ENCODE data around the gene LPIN3.

The LPIN3 gene

DNA sequence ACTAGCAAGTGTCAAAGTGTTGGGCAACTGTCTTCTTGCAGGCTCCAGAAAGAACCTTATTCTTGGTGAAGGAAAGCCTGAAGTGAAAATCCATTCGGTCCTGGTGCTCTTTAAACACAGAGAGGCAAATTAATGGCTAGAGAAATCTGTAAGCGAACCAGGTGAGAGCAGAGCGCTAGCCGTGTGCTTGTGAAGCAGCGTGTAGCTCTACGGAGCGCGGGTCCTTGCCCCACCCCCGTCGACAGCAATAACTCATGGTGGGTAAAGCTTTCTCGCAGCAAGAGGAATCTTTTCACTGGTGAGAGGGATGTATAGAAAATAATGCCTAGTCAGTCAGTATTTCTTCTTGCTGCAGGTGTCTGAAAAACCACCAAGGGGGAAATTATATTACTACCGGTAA, 63.0 kb downstream of the LPIN3 start:
- ChIA-PET POLR2A (no interaction called here), CTCF (interaction anchor here (0.9 to 1.1 kb wide), 2 partner anchors 13 to 24 kb away, joined by 3 to 4 read pairs; no protein-coding TSS in a partner anchor)
- H3K27me3 ChIP-seq (replicated peaks in 2 of 5; ENCODE audit: control insufficient read depth in 4 of 5, insufficient read depth in 5 of 5, low read length in 4 of 5): no peaks in the 10 kb centered on the region
- WGBS (ENCODE audit: insufficient coverage): 93% methylated on average over 11 of the region's 12 CpGs
- no peaks in the 10 kb centered on the region for H3K9me3 ChIP-seq (ENCODE audit: control extremely low read depth in 1 of 5, control insufficient read depth in 4 of 5, insufficient read depth in 2 of 5, low read depth in 1 of 5, low read length in 4 of 5)
- peaks cover 0 to 50% (median 30%) of the 10 kb centered on the region in 4 experiments for H3K36me3 ChIP-seq (ENCODE audit: control insufficient read depth in 4 of 4, insufficient read depth in 4 of 4, low read length in 3 of 4)
- H3K4me3 ChIP-seq (ENCODE audit: control insufficient read depth in 1 of 7, extremely low read depth in 1 of 7, insufficient read depth in 4 of 7, low read depth in 2 of 7, low read length in 6 of 7): no peak overlapping the region
- H3K4me1 ChIP-seq (ENCODE audit: control extremely low read depth in 1 of 4, control insufficient read depth in 4 of 4, insufficient read depth in 4 of 4, low read length in 3 of 4): peaks cover 5 to 30% (median 16%) of the 10 kb centered on the region in 4 experiments
- no peak for DNase-seq
- H3K27ac ChIP-seq (ENCODE audit: insufficient read depth in 1 of 2, low read depth in 1 of 2, low read length in 2 of 2, poor library complexity in 1 of 2, severe bottlenecking in 2 of 2): no peak overlapping the region

DNA sequence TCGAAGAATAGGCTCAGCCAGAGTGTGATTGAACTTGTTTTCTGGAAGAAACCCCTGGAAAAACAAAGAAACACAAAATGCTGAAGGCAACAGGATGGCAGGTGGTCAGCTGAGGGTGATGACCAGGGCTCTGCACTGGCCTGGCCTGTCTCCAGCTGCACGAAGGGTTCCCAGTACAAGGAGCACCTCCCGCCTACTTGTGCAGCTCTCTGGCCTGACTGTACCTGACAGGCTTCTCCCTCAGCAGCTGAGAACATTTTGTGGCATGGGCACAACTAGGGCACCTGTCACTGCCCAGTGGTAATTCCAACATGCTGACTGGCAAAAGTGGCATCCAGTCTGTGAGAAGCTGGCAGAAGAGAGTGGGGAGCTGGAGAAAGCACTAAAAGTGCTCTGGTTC, 64.8 kb downstream of the LPIN3 start:
- no peak for DNase-seq
- Histone ChIP-seq H3K27ac (ENCODE audit: insufficient read depth in 1 of 2, low read depth in 1 of 2, low read length in 2 of 2, poor library complexity in 1 of 2, severe bottlenecking in 2 of 2) (no peak overlapping the region), H3K36me3 (ENCODE audit: control insufficient read depth in 4 of 4, insufficient read depth in 4 of 4, low read length in 3 of 4) (peaks cover 0 to 58% (median 34%) of the 10 kb centered on the region in 4 experiments), H3K9me3 (ENCODE audit: control extremely low read depth in 1 of 5, control insufficient read depth in 4 of 5, insufficient read depth in 2 of 5, low read depth in 1 of 5, low read length in 4 of 5) (no peaks in the 10 kb centered on the region), H3K27me3 (replicated peaks in 2 of 5; ENCODE audit: control insufficient read depth in 4 of 5, insufficient read depth in 5 of 5, low read length in 4 of 5) (no peaks in the 10 kb centered on the region), H3K4me1 (ENCODE audit: control extremely low read depth in 1 of 4, control insufficient read depth in 4 of 4, insufficient read depth in 4 of 4, low read length in 3 of 4) (peaks cover 10 to 41% (median 32%) of the 10 kb centered on the region in 4 experiments), H3K4me3 (ENCODE audit: control insufficient read depth in 1 of 7, extremely low read depth in 1 of 7, insufficient read depth in 4 of 7, low read depth in 2 of 7, low read length in 6 of 7) (no peak overlapping the region)
- WGBS (ENCODE audit: insufficient coverage): 100% methylated on average over 3 of the region's 3 CpGs
- CTCF ChIA-PET: no interaction called here
- POLR2A ChIA-PET: no interaction called here

DNA sequence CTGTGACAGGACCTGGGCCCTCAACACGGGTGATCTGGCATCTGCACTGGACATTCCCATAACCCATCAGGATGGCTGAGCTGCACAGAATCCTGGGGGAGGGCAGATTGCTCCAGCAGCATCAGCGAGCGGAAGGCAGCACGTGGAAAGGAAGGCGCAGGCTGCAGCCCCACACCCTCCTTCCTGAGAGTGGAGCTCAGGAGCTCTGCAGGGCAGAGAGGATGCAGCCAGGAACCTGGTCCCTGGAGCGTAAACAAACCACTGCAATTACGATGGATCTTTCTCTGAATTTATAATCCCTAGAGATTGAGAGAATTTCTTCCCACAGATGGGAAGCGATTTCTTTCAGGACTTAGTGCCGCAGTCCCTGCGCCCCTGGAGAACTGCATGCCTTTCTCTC, 65.7 kb downstream of the LPIN3 start:
- DNase-seq: no peak
- ChIA-PET CTCF (interaction anchor here (1.2 kb wide), 1 partner anchor 55 kb away, joined by 3 read pairs; no protein-coding TSS in a partner anchor), POLR2A (no interaction called here)
- H3K36me3 ChIP-seq (ENCODE audit: control insufficient read depth in 4 of 4, insufficient read depth in 4 of 4, low read length in 3 of 4): peaks cover 3 to 63% (median 39%) of the 10 kb centered on the region in 4 experiments
- H3K27me3 ChIP-seq (replicated peaks in 2 of 5; ENCODE audit: control insufficient read depth in 4 of 5, insufficient read depth in 5 of 5, low read length in 4 of 5): no peaks in the 10 kb centered on the region
- 97% methylated on average over 10 of the region's 10 CpGs for WGBS (ENCODE audit: insufficient coverage)
- no peak overlapping the region for H3K27ac ChIP-seq (ENCODE audit: insufficient read depth in 1 of 2, low read depth in 1 of 2, low read length in 2 of 2, poor library complexity in 1 of 2, severe bottlenecking in 2 of 2)
- no peaks in the 10 kb centered on the region for H3K9me3 ChIP-seq (ENCODE audit: control extremely low read depth in 1 of 5, control insufficient read depth in 4 of 5, insufficient read depth in 2 of 5, low read depth in 1 of 5, low read length in 4 of 5)
- H3K4me3 ChIP-seq (ENCODE audit: control insufficient read depth in 1 of 7, extremely low read depth in 1 of 7, insufficient read depth in 4 of 7, low read depth in 2 of 7, low read length in 6 of 7): no peak overlapping the region
- H3K4me1 ChIP-seq (ENCODE audit: control extremely low read depth in 1 of 4, control insufficient read depth in 4 of 4, insufficient read depth in 4 of 4, low read length in 3 of 4): peaks cover 10 to 41% (median 32%) of the 10 kb centered on the region in 4 experiments

DNA sequence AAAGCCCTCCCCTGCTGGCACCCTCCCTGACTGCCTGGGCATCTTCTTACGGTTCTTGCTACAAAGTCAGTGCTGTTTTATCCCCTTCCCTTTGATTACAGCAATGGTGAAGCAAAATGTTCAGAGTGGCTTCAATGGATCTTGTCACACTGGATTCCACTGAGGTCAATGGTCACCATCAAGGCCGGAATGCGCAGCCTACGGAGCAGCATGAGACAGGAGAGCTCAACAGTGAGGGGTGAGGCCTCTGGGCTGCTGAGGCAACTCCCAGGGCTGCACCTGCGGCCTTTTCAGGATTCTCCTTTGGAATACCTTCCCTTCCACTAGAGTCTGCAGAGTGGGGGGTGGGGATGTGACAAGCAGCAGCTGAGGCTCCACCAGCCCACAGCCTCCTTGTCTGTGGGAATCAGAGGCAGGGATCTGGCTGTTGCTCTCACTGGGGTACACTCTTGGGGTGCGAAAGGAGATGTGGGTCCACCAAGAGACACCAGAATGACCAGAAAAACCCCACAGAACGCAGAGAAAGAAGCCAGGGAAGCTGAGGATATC, 66.3 kb downstream of the LPIN3 start:
- Histone ChIP-seq H3K9me3 (ENCODE audit: control extremely low read depth in 1 of 5, control insufficient read depth in 4 of 5, insufficient read depth in 2 of 5, low read depth in 1 of 5, low read length in 4 of 5) (no peaks in the 10 kb centered on the region), H3K36me3 (ENCODE audit: control insufficient read depth in 4 of 4, insufficient read depth in 4 of 4, low read length in 3 of 4) (peaks cover 3 to 69% (median 42%) of the 10 kb centered on the region in 4 experiments), H3K4me1 (ENCODE audit: control extremely low read depth in 1 of 4, control insufficient read depth in 4 of 4, insufficient read depth in 4 of 4, low read length in 3 of 4) (peaks cover 10 to 41% (median 32%) of the 10 kb centered on the region in 4 experiments), H3K4me3 (ENCODE audit: control insufficient read depth in 1 of 7, extremely low read depth in 1 of 7, insufficient read depth in 4 of 7, low read depth in 2 of 7, low read length in 6 of 7) (no peak overlapping the region), H3K27ac (ENCODE audit: insufficient read depth in 1 of 2, low read depth in 1 of 2, low read length in 2 of 2, poor library complexity in 1 of 2, severe bottlenecking in 2 of 2) (no peak overlapping the region), H3K27me3 (replicated peaks in 2 of 5; ENCODE audit: control insufficient read depth in 4 of 5, insufficient read depth in 5 of 5, low read length in 4 of 5) (no peaks in the 10 kb centered on the region)
- POLR2A ChIA-PET: no interaction called here
- no peak for DNase-seq
- WGBS (ENCODE audit: insufficient coverage): 98% methylated on average over 5 of the region's 7 CpGs
- CTCF ChIA-PET: interaction anchor here (1.2 to 1.8 kb wide), 2 partner anchors 9 to 56 kb away, joined by 3 to 5 read pairs; no protein-coding TSS in a partner anchor

DNA sequence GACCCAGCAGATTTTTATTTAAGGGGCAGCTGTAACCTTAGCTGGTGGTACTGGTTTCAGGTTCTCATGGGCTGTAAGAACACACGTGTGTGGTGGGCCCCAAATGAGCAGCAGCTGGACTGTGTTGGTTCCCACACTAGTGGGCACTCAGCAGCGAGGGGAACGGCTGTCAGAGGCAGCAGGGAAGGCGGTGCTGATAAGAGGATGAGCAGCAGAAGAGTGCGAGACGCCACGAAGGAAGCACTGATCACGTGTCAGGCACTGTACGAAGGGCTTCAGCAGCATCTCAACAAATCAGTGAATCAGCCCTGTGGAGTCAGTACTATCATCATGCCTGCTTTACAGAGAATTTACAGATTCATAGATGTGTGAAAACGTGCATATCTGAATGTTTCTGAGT, 67.0 kb downstream of the LPIN3 start:
- no peaks in the 10 kb centered on the region for H3K27me3 ChIP-seq (replicated peaks in 2 of 5; ENCODE audit: control insufficient read depth in 4 of 5, insufficient read depth in 5 of 5, low read length in 4 of 5)
- POLR2A ChIA-PET: no interaction called here
- peak in 2 of 3 donors; percentile 31 to 47 for DNase-seq
- CTCF ChIA-PET: interaction anchor here (1.2 to 1.8 kb wide), 2 partner anchors 9 to 56 kb away, joined by 3 to 5 read pairs; no protein-coding TSS in a partner anchor
- peaks cover 3 to 71% (median 48%) of the 10 kb centered on the region in 4 experiments for H3K36me3 ChIP-seq (ENCODE audit: control insufficient read depth in 4 of 4, insufficient read depth in 4 of 4, low read length in 3 of 4)
- H3K4me3 ChIP-seq (ENCODE audit: control insufficient read depth in 1 of 7, extremely low read depth in 1 of 7, insufficient read depth in 4 of 7, low read depth in 2 of 7, low read length in 6 of 7): no peak overlapping the region
- no peak overlapping the region for H3K27ac ChIP-seq (ENCODE audit: insufficient read depth in 1 of 2, low read depth in 1 of 2, low read length in 2 of 2, poor library complexity in 1 of 2, severe bottlenecking in 2 of 2)
- H3K9me3 ChIP-seq (ENCODE audit: control extremely low read depth in 1 of 5, control insufficient read depth in 4 of 5, insufficient read depth in 2 of 5, low read depth in 1 of 5, low read length in 4 of 5): no peaks in the 10 kb centered on the region
- H3K4me1 ChIP-seq (ENCODE audit: control extremely low read depth in 1 of 4, control insufficient read depth in 4 of 4, insufficient read depth in 4 of 4, low read length in 3 of 4): peaks cover 10 to 41% (median 32%) of the 10 kb centered on the region in 4 experiments
- 72% methylated on average over 3 of the region's 10 CpGs for WGBS (ENCODE audit: insufficient coverage)

DNA sequence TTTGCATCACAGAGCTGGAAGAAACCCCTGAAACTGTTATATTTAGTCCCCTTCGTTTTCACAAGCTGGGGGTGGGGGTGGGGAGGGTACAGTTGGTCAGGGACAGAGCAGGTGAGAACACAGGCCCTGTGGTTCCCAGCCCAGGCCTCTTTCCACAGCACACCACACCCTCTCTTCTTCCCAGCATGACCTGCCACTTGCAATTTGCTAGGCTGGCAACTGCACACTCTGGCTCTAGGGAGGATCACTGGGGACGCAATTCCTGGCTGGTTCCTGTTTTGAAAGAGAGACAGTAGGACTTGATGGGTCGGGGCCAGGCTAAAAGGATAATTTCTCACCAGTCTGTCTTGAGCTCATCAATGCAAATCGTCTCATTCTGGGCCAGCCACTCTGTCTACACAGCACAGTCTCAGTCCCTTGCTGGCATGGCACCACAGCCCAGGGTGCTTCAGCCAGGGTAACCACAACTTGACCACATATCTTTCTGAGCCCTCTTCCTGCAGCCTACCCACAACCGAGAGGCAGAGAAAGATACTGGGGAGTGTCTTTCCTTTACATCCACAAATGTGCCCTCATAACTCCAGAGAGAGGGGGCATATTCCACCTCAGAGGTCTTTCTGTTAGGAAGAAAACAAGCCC, 67.7 kb downstream of the LPIN3 start:
- peaks cover 6 to 74% (median 49%) of the 10 kb centered on the region in 4 experiments for H3K36me3 ChIP-seq (ENCODE audit: control insufficient read depth in 4 of 4, insufficient read depth in 4 of 4, low read length in 3 of 4)
- DNase-seq: peak; percentile 68 to 89 (median 86)
- no peaks in the 10 kb centered on the region for H3K9me3 ChIP-seq (ENCODE audit: control extremely low read depth in 1 of 5, control insufficient read depth in 4 of 5, insufficient read depth in 2 of 5, low read depth in 1 of 5, low read length in 4 of 5)
- H3K27me3 ChIP-seq (replicated peaks in 2 of 5; ENCODE audit: control insufficient read depth in 4 of 5, insufficient read depth in 5 of 5, low read length in 4 of 5): no peaks in the 10 kb centered on the region
- H3K4me1 ChIP-seq (ENCODE audit: control extremely low read depth in 1 of 4, control insufficient read depth in 4 of 4, insufficient read depth in 4 of 4, low read length in 3 of 4): peaks cover 10 to 41% (median 32%) of the 10 kb centered on the region in 4 experiments
- ChIA-PET CTCF (interaction anchor here (1.6 to 4.6 kb wide), 3 partner anchors 10 to 17 kb away, joined by 3 to 19 read pairs (median 5); no protein-coding TSS in a partner anchor), POLR2A (no interaction called here)
- WGBS (ENCODE audit: insufficient coverage): 7% methylated on average over 4 of the region's 5 CpGs
- no peak overlapping the region for H3K27ac ChIP-seq (ENCODE audit: insufficient read depth in 1 of 2, low read depth in 1 of 2, low read length in 2 of 2, poor library complexity in 1 of 2, severe bottlenecking in 2 of 2)
- H3K4me3 ChIP-seq (ENCODE audit: control insufficient read depth in 1 of 7, extremely low read depth in 1 of 7, insufficient read depth in 4 of 7, low read depth in 2 of 7, low read length in 6 of 7): peak overlapping the region in 2 of 7 experiments; percentile 37 to 52

DNA sequence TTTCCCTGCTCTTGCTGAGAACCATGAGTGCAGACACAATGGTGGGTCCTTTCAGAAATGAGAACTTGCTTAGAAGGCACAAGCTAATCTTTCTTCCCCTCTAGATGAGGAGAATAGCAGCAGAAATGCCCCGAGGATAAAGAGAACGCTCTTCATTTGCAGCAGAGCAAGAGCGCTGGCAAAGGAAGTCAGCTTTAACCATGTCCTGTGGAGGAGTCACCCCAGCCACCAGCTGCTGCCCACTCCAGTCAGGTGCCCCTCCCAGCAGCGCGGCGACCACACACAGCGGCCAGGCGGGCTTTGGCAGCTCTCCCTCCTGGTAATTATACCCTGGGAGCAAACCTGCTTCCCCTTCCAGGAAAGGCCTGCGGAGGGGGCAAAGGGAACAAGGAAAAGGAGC, 68.4 kb downstream of the LPIN3 start:
- peak overlapping the region in 3 of 7 experiments; percentile 14 to 52 (median 48) for H3K4me3 ChIP-seq (ENCODE audit: control insufficient read depth in 1 of 7, extremely low read depth in 1 of 7, insufficient read depth in 4 of 7, low read depth in 2 of 7, low read length in 6 of 7)
- peaks cover 10 to 36% (median 30%) of the 10 kb centered on the region in 4 experiments for H3K4me1 ChIP-seq (ENCODE audit: control extremely low read depth in 1 of 4, control insufficient read depth in 4 of 4, insufficient read depth in 4 of 4, low read length in 3 of 4)
- no peaks in the 10 kb centered on the region for H3K9me3 ChIP-seq (ENCODE audit: control extremely low read depth in 1 of 5, control insufficient read depth in 4 of 5, insufficient read depth in 2 of 5, low read depth in 1 of 5, low read length in 4 of 5)
- peaks cover 7 to 76% (median 52%) of the 10 kb centered on the region in 4 experiments for H3K36me3 ChIP-seq (ENCODE audit: control insufficient read depth in 4 of 4, insufficient read depth in 4 of 4, low read length in 3 of 4)
- H3K27ac ChIP-seq (ENCODE audit: insufficient read depth in 1 of 2, low read depth in 1 of 2, low read length in 2 of 2, poor library complexity in 1 of 2, severe bottlenecking in 2 of 2): no peak overlapping the region
- WGBS (ENCODE audit: insufficient coverage): 0% methylated on average over 6 of the region's 9 CpGs
- peak in 2 of 3 donors; percentile 43 to 57 for DNase-seq
- no peaks in the 10 kb centered on the region for H3K27me3 ChIP-seq (replicated peaks in 2 of 5; ENCODE audit: control insufficient read depth in 4 of 5, insufficient read depth in 5 of 5, low read length in 4 of 5)
- CTCF ChIA-PET: interaction anchor here (1.6 to 4.6 kb wide), 3 partner anchors 11 to 56 kb away, joined by 3 to 19 read pairs (median 4); no protein-coding TSS in a partner anchor
- POLR2A ChIA-PET: no interaction called here
